Activated gamma-delta T cell treated with Interleukin-2 at 50 U/mL for 16 hours (primary cell): ENCODE measurements around the gene PCDHA4.

ENCODE experiments used
- DNase-seq: peaks from one replicate; pipeline ENCODE4 v3.0.0-alpha.2; 2020

Gene PCDHA4

GRCh38 chr5:140862441-140863295 is 55.8 kb downstream of the PCDHA4 start:
- DNase-seq = no peak
